ENCODE data around the gene CPNE8.

DNA sequence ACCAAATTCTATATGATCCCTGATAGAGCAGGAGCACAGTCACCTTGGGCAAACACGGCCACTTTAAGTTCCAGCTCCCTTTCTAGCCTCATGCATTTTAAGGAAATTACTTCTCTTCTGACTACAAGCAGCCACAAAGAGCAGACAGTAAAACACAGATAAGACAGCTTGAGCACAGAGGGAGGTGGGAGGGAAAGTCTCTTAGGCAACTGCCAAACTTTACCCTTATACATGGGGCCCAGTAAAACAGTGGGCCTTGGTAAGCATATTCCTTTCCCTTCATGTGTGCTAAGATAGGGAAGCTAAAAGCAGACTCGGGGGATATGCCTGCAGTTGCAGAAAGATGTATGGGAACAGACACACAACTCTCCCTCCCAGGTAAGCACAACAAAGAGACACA lies 235.9 kb downstream of the CPNE8 start:
- TF ChIP-seq, protein P1, sequence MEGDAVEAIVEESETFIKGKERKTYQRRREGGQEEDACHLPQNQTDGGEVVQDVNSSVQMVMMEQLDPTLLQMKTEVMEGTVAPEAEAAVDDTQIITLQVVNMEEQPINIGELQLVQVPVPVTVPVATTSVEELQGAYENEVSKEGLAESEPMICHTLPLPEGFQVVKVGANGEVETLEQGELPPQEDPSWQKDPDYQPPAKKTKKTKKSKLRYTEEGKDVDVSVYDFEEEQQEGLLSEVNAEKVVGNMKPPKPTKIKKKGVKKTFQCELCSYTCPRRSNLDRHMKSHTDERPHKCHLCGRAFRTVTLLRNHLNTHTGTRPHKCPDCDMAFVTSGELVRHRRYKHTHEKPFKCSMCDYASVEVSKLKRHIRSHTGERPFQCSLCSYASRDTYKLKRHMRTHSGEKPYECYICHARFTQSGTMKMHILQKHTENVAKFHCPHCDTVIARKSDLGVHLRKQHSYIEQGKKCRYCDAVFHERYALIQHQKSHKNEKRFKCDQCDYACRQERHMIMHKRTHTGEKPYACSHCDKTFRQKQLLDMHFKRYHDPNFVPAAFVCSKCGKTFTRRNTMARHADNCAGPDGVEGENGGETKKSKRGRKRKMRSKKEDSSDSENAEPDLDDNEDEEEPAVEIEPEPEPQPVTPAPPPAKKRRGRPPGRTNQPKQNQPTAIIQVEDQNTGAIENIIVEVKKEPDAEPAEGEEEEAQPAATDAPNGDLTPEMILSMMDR (conservative IDR thresholded peaks at IDR 0.05 in 1 of 2, IDR thresholded peaks at IDR 0.05 in 1 of 2; ENCODE audit: extremely low read depth in 1 of 2, insufficient read depth in 1 of 2, low read depth in 1 of 2, low read length in 2 of 2) = no peak
- TF ChIP-seq EZH2 (IDR thresholded peaks at IDR 0.05; ENCODE audit: borderline replicate concordance, low read length) = no peak
